Mesenchymal stem cell (in vitro differentiated cells and primary cell): ENCODE results near the gene ZBTB46.
A peak's percentile ranks its signal among the peaks of the same experiment; 100 is the strongest.

ENCODE experiments used
- DNase-seq: peaks from one replicate; pipeline ENCODE4 v3.0.0-alpha.2; 2013
- H2AFZ ChIP-seq: one replicate; pipeline ENCODE4 v1.6.1; 2013; ENCODE audit warnings: low read depth, mild to moderate bottlenecking, control low read depth, inconsistent platforms, low read length, moderate library complexity
- H2AK5ac ChIP-seq: 2 replicates; pipeline ENCODE4 v1.6.1; 2013; ENCODE audit warnings: low read length, moderate library complexity, mild to moderate bottlenecking, inconsistent platforms; ENCODE audit not compliant: severe bottlenecking
- H2BK120ac ChIP-seq: one replicate; pipeline ENCODE4 v1.6.1; 2013; ENCODE audit warnings: low read depth, mild to moderate bottlenecking, inconsistent platforms, low read length, moderate library complexity
- H2BK12ac ChIP-seq, 2 experiments: one replicate each; pipeline ENCODE4 v1.6.1; 2013; ENCODE audit warnings: inconsistent platforms in 2 of 2, low read length in 2 of 2, mild to moderate bottlenecking in 2 of 2, moderate library complexity in 2 of 2, control low read depth in 1 of 2
- H2BK15ac ChIP-seq: one replicate; pipeline ENCODE4 v1.6.1; 2013; ENCODE audit warnings: mild to moderate bottlenecking, low read depth, inconsistent platforms; ENCODE audit not compliant: poor library complexity, severe bottlenecking
- H2BK5ac ChIP-seq: 2 replicates; pipeline ENCODE4 v1.6.1; 2013; ENCODE audit warnings: low read depth, mild to moderate bottlenecking, low read length, control low read depth, inconsistent platforms; ENCODE audit not compliant: poor library complexity, severe bottlenecking
- H3K14ac ChIP-seq, 2 experiments: one replicate each; pipeline ENCODE4 v1.6.1; 2013; ENCODE audit warnings: inconsistent platforms in 2 of 2, low read length in 2 of 2, control low read depth in 1 of 2, mild to moderate bottlenecking in 1 of 2, moderate library complexity in 1 of 2
- H3K18ac ChIP-seq, 2 experiments: one replicate each; pipeline ENCODE4 v1.6.1; 2013; ENCODE audit warnings: inconsistent platforms in 2 of 2, low read length in 2 of 2, control low read depth in 1 of 2, low read depth in 1 of 2, mild to moderate bottlenecking in 1 of 2
- H3K23ac ChIP-seq, 2 experiments: one replicate each; pipeline ENCODE4 v1.6.1; 2013; ENCODE audit warnings: inconsistent platforms in 2 of 2, low read length in 2 of 2, mild to moderate bottlenecking in 2 of 2, moderate library complexity in 2 of 2, control low read depth in 1 of 2
- H3K27ac ChIP-seq: 2 replicates; pipeline ENCODE4 v1.5.1; 2013; ENCODE audit warnings: mild to moderate bottlenecking, moderate library complexity, low read length, control low read depth, inconsistent platforms; ENCODE audit not compliant: poor library complexity, severe bottlenecking
- H3K27me3 ChIP-seq, 2 experiments: 2 replicates each; pipeline versions ENCODE4 v1.6.1 to v1.7.0; 2013; ENCODE audit warnings: low read length in 2 of 2, mild to moderate bottlenecking in 2 of 2, moderate library complexity in 2 of 2, control low read depth in 1 of 2, inconsistent platforms in 1 of 2; ENCODE audit not compliant: control insufficient read depth in 1 of 2, insufficient read depth in 1 of 2
- H3K36me3 ChIP-seq, 2 experiments: 2 replicates each; pipeline versions ENCODE4 v1.6.1 to v1.7.0; 2013; ENCODE audit warnings: low read length in 2 of 2, control low read depth in 1 of 2, inconsistent platforms in 1 of 2, low read depth in 1 of 2, mild to moderate bottlenecking in 1 of 2; ENCODE audit not compliant: insufficient read depth in 2 of 2, control insufficient read depth in 1 of 2
- H3K4ac ChIP-seq, 2 experiments: one replicate each; pipeline ENCODE4 v1.6.1; 2013; ENCODE audit warnings: inconsistent platforms in 2 of 2, low read length in 2 of 2, mild to moderate bottlenecking in 2 of 2, moderate library complexity in 2 of 2, control low read depth in 1 of 2, low read depth in 1 of 2
- H3K4me1 ChIP-seq: 2 replicates; pipeline ENCODE4 v1.6.1; 2013; ENCODE audit warnings: low read depth, low read length, control low read depth; ENCODE audit not compliant: control insufficient read depth, insufficient read depth
- H3K4me2 ChIP-seq: 2 replicates; pipeline ENCODE4 v1.6.1; 2013; ENCODE audit warnings: low read length, mild to moderate bottlenecking, inconsistent platforms; ENCODE audit not compliant: poor library complexity, severe bottlenecking
- H3K4me3 ChIP-seq, 2 experiments: 2 replicates each; pipeline versions ENCODE4 v1.5.1 to v1.7.0; 2013; ENCODE audit warnings: low read length in 2 of 2, mild to moderate bottlenecking in 2 of 2, control low read depth in 1 of 2, low read depth in 1 of 2; ENCODE audit not compliant: insufficient read depth in 1 of 2
- H3K79me1 ChIP-seq: replicated peaks from 2 replicates; pipeline ENCODE4 v1.6.1; 2013; ENCODE audit warnings: mild to moderate bottlenecking, control low read depth, low read length, inconsistent platforms; ENCODE audit not compliant: poor library complexity, severe bottlenecking
- H3K9ac ChIP-seq: 2 replicates; pipeline ENCODE4 v1.7.0; 2013; ENCODE audit warnings: mild to moderate bottlenecking, low read length, moderate library complexity
- H3K9me3 ChIP-seq: 2 replicates; pipeline ENCODE4 v1.7.0; 2013; ENCODE audit warnings: mild to moderate bottlenecking, low read length; ENCODE audit not compliant: control insufficient read depth
- H4K8ac ChIP-seq: one replicate; pipeline ENCODE4 v1.6.1; 2013; ENCODE audit warnings: inconsistent platforms, mild to moderate bottlenecking, low read length, moderate library complexity
- H4K91ac ChIP-seq: one replicate; pipeline ENCODE4 v1.6.1; 2013; ENCODE audit warnings: mild to moderate bottlenecking, low read length, inconsistent platforms
- WGBS: methylation state at CpG from one replicate; pipeline ENCODE4 v1.1.7; 2013; ENCODE audit warnings: mixed read lengths; 5-methylcytosine and 5-hydroxymethylcytosine counted together

Gene ZBTB46

GRCh38 chr20:63702036-63702665, 128.9 kb downstream of the ZBTB46 start:
- Histone ChIP-seq H2BK5ac (no peak overlapping the region), H3K9ac (no peak overlapping the region), H4K8ac (peak overlapping the region; percentile 3), H2AK5ac (peak overlapping the region; percentile 18), H3K4ac (no peak overlapping the region), H3K27ac (no peak overlapping the region), H3K27me3 (no peaks in the 10 kb centered on the region), H3K36me3 (peaks cover 36 to 69% of the 10 kb centered on the region in 2 experiments), H4K91ac (peak overlapping the region; percentile 73), H3K4me3 (no peak overlapping the region), H3K4me2 (no peak overlapping the region), H2BK12ac (peak overlapping the region in 1 of 2 experiments; percentile 9), H3K23ac (no peak overlapping the region), H3K4me1 (peaks cover 71% of the 10 kb centered on the region), H3K79me1 (peaks cover 29% of the 10 kb centered on the region), H2AFZ (no peak overlapping the region), H3K14ac (no peak overlapping the region), H3K18ac (no peak overlapping the region), H3K9me3 (no peaks in the 10 kb centered on the region), H2BK120ac (no peak overlapping the region), H2BK15ac (no peak overlapping the region)
- DNase-seq = no peak
- 94% methylated on average over 16 of the region's 16 CpGs for WGBS

GRCh38 chr20:63701329-63702035, 129.6 kb downstream of the ZBTB46 start:
- H3K79me1 ChIP-seq = peaks cover 34% of the 10 kb centered on the region
- no peak overlapping the region for H3K27ac ChIP-seq
- H2BK12ac ChIP-seq = peak overlapping the region; percentile 38 to 44
- H2BK15ac ChIP-seq = peak overlapping the region; percentile 19
- H3K18ac ChIP-seq = no peak overlapping the region
- no peak overlapping the region for H2BK5ac ChIP-seq
- no peak for DNase-seq
- peak overlapping the region; percentile 14 for H4K8ac ChIP-seq
- H3K4me2 ChIP-seq = no peak overlapping the region
- peak overlapping the region; percentile 73 for H4K91ac ChIP-seq
- no peak overlapping the region for H3K23ac ChIP-seq
- peak overlapping the region; percentile 73 for H2AK5ac ChIP-seq
- WGBS = 90% methylated on average over 14 of the region's 14 CpGs
- H3K4ac ChIP-seq = no peak overlapping the region
- H3K36me3 ChIP-seq = peaks cover 34 to 74% of the 10 kb centered on the region in 2 experiments
- no peak overlapping the region for H3K14ac ChIP-seq
- H2AFZ ChIP-seq = no peak overlapping the region
- H3K4me1 ChIP-seq = peaks cover 74% of the 10 kb centered on the region
- H3K27me3 ChIP-seq = no peaks in the 10 kb centered on the region
- H3K4me3 ChIP-seq = no peak overlapping the region
- no peak overlapping the region for H3K9ac ChIP-seq
- H2BK120ac ChIP-seq = no peak overlapping the region
- no peaks in the 10 kb centered on the region for H3K9me3 ChIP-seq

- H3K79me1 ChIP-seq = peaks cover 34% of the 10 kb centered on the region
- H3K27me3 ChIP-seq = no peaks in the 10 kb centered on the region
- no peak overlapping the region for H4K8ac ChIP-seq
- H2AFZ ChIP-seq = no peak overlapping the region
- WGBS = 72% methylated on average over 5 of the region's 5 CpGs
- H3K14ac ChIP-seq = no peak overlapping the region
- no peak overlapping the region for H3K4ac ChIP-seq
- H3K36me3 ChIP-seq = peaks cover 29 to 72% of the 10 kb centered on the region in 2 experiments
- H3K27ac ChIP-seq = no peak overlapping the region
- no peak overlapping the region for H3K4me3 ChIP-seq
- H2BK15ac ChIP-seq = no peak overlapping the region
- H3K9me3 ChIP-seq = no peaks in the 10 kb centered on the region
- no peak overlapping the region for H4K91ac ChIP-seq
- no peak overlapping the region for H3K4me2 ChIP-seq
- DNase-seq = no peak
- no peak overlapping the region for H2BK5ac ChIP-seq
- H3K23ac ChIP-seq = no peak overlapping the region
- peak overlapping the region; percentile 73 for H2AK5ac ChIP-seq
- H2BK120ac ChIP-seq = no peak overlapping the region
- no peak overlapping the region for H3K9ac ChIP-seq
- no peak overlapping the region for H3K18ac ChIP-seq
- no peak overlapping the region for H2BK12ac ChIP-seq
- H3K4me1 ChIP-seq = peaks cover 74% of the 10 kb centered on the region
Observed at GRCh38 chr20:63701051-63701328, 130.1 kb downstream of the ZBTB46 start.

- Histone ChIP-seq H3K9ac (peak overlapping the region; percentile 70), H2AK5ac (peak overlapping the region; percentile 99), H3K27ac (peak overlapping the region; percentile 90), H3K79me1 (peaks cover 34% of the 10 kb centered on the region), H4K91ac (peak overlapping the region; percentile 100), H3K4ac (peak overlapping the region; percentile 90 to 93), H3K36me3 (peaks cover 23 to 72% of the 10 kb centered on the region in 2 experiments), H2AFZ (no peak overlapping the region), H3K4me3 (no peak overlapping the region), H3K27me3 (no peaks in the 10 kb centered on the region), H3K4me2 (no peak overlapping the region), H2BK120ac (peak overlapping the region; percentile 98), H3K23ac (no peak overlapping the region), H3K4me1 (peaks cover 78% of the 10 kb centered on the region), H3K18ac (peak overlapping the region; percentile 87 to 93), H2BK12ac (peak overlapping the region; percentile 29 to 98), H3K14ac (no peak overlapping the region), H2BK5ac (peak overlapping the region; percentile 85), H4K8ac (peak overlapping the region; percentile 0), H2BK15ac (peak overlapping the region; percentile 81), H3K9me3 (no peaks in the 10 kb centered on the region)
- DNase-seq = no peak
- 94% methylated on average over 38 of the region's 43 CpGs for WGBS
Observed at GRCh38 chr20:63700199-63701050, 130.6 kb downstream of the ZBTB46 start.
